Natural killer cell (primary cell): ENCODE results near the gene SLC33A1. TPM values are rescaled to one million over a fixed set of nuclear protein-coding genes. Genes with fewer than 3 reads are reported as not detected.
"Not testable (repeated sequence)": the region's sequence is repeated elsewhere in the genome, so short reads cannot be mapped to it uniquely, and the experiment has no call there.

Experiments
- ATAC-seq, 3 donors: fragments of 150-1000 bp in 2 of 3; fragments of 200-7000 bp in 1 of 3; cut with Tn5 transposase; 1 replicate in 1 of 3; 2 replicates in 2 of 3; pipeline ENCODE4 v1.10.0; 2021; ENCODE audit warnings: mild to moderate bottlenecking in 2 of 3, moderate library complexity in 2 of 3
- DNase-seq, 2 donors: peaks; one replicate each; pipeline versions ENCODE4 v3.0.0 to v3.0.0-alpha.2; 2013 to 2021; ENCODE audit warnings: mixed read lengths in 1 of 2
- H3K27ac ChIP-seq: one replicate; pipeline ENCODE4 v1.5.1; 2013; ENCODE audit warnings: mild to moderate bottlenecking, low read length
- H3K27me3 ChIP-seq: one replicate; pipeline ENCODE4 v1.6.1; 2013; ENCODE audit warnings: low read length; ENCODE audit not compliant: control insufficient read depth, insufficient read depth
- H3K36me3 ChIP-seq: one replicate; pipeline ENCODE4 v1.6.1; 2013; ENCODE audit warnings: low read length; ENCODE audit not compliant: control insufficient read depth, insufficient read depth
- H3K4me1 ChIP-seq: one replicate; pipeline ENCODE4 v1.6.1; 2013; ENCODE audit warnings: low read length; ENCODE audit not compliant: control insufficient read depth, insufficient read depth
- H3K4me3 ChIP-seq: one replicate; pipeline ENCODE4 v1.5.1; 2013; ENCODE audit warnings: low read length
- H3K9me3 ChIP-seq: one replicate; pipeline ENCODE4 v1.6.1; 2013; ENCODE audit warnings: low read length; ENCODE audit not compliant: control insufficient read depth, insufficient read depth
- H3K27ac Mint-ChIP-seq, 2 donors: one replicate each; pipeline ENCODE4 v1.8.0; 2022; ENCODE audit warnings: mild to moderate bottlenecking in 2 of 2, mixed read lengths in 2 of 2, moderate library complexity in 1 of 2
- H3K27me3 Mint-ChIP-seq, 2 donors: one replicate each; pipeline ENCODE4 v1.8.0; 2022; ENCODE audit warnings: low read depth in 2 of 2, mixed read lengths in 2 of 2
- H3K36me3 Mint-ChIP-seq: one replicate; pipeline ENCODE4 v1.8.0; 2022; ENCODE audit warnings: mixed read lengths
- H3K4me1 Mint-ChIP-seq, 2 donors: one replicate each; pipeline ENCODE4 v1.8.0; 2022; ENCODE audit warnings: mixed read lengths in 2 of 2
- H3K4me3 Mint-ChIP-seq: one replicate; pipeline ENCODE4 v1.8.0; 2022; ENCODE audit warnings: mild to moderate bottlenecking, moderate library complexity, mixed read lengths
- H3K9me3 Mint-ChIP-seq, 2 donors: one replicate each; pipeline ENCODE4 v1.8.0; 2022; ENCODE audit warnings: mixed read lengths in 2 of 2
- CTCF ChIP-seq: fragments of 200-600 bp; IDR thresholded peaks from one replicate; pipeline ENCODE4 v1.8.0; 2022; ENCODE audit warnings: antibody characterized with exemption
- WGBS: methylation state at CpG from one replicate; pipeline ENCODE4 v1.1.7; 2013; ENCODE audit warnings: missing lambda C conversion rate; ENCODE audit not compliant: insufficient coverage; 5-methylcytosine and 5-hydroxymethylcytosine counted together
- intact Hi-C: fragments of 100-400 bp; cut with micrococcal nuclease; formaldehyde crosslinking; loops from one replicate; pipeline ENCODE4 v1.14.2; 2022
- total RNA-seq, 4 donors: library from RNA; stranded (reverse); fragments of 120-200 nt in 1 of 4; gene quantifications; one replicate each; pipeline versions ENCODE4 v1.2.3 to v1.2.4, GENCODE V29; 2013 to 2022

The SLC33A1 gene
- total RNA-seq, 3 donors from 2014 or later (not counting 1 experiment from before 2014, with no cell fraction given), result 25.2 to 28.4 (median 27.2) TPM

DNA sequence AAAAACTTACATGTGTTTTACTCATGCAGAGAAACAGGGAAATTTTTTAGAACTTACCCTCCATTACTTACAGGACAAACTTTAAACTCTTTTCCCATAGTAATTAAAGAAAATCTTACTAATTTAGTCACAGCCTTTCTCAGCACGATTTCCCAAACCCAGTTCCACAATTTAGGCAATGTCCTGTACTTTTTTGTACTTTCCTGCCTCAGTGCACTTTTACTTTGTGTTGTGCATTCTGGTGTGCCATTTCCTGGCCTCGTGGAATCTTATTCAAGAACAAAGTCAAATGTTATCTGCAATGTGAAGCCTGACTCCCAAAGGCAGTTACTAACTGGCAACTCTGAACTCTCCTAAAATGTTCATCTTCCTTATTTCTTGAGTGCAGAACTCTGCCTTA, 1.9 kb downstream of the SLC33A1 start:
- no peaks in the 10 kb centered on the region for H3K9me3 ChIP-seq
- H3K36me3 Mint-ChIP-seq, result no peaks in the 10 kb centered on the region

GRCh38 chr3:155849404-155849803, 4.8 kb downstream of the SLC33A1 start:
- H3K27ac ChIP-seq, H3K27me3 ChIP-seq, H3K9me3 ChIP-seq, H3K4me3 ChIP-seq, H3K36me3 Mint-ChIP-seq, H3K9me3 Mint-ChIP-seq, H3K27me3 Mint-ChIP-seq, DNase-seq, intact Hi-C loops, H3K36me3 ChIP-seq, ATAC-seq: not testable (repeated sequence)
- H3K4me1 ChIP-seq, result peaks cover 34% of the 10 kb centered on the region
- WGBS, result 92% methylated on average over 2 of the region's 3 CpGs
- Mint-ChIP-seq H3K27ac (peak overlapping the region in 1 of 2 donors; percentile 29), H3K4me3 (peak overlapping the region; percentile 49), H3K4me1 (peaks cover 55 to 72% of the 10 kb centered on the region in 2 donors)

More for the DNA sequence above, 1.9 kb downstream of the SLC33A1 start:
- Histone ChIP-seq H3K27ac (no peak overlapping the region), H3K4me3 (no peak overlapping the region), H3K27me3 (no peaks in the 10 kb centered on the region), H3K36me3 (peaks cover 3% of the 10 kb centered on the region), H3K4me1 (peaks cover 40% of the 10 kb centered on the region)
- Mint-ChIP-seq H3K27me3 (no peaks in the 10 kb centered on the region), H3K27ac (peak overlapping the region; percentile 98), H3K4me1 (peaks cover 50 to 60% of the 10 kb centered on the region in 2 donors), H3K9me3 (no peaks in the 10 kb centered on the region), H3K4me3 (peak overlapping the region; percentile 88)
- 29% methylated on average over 2 of the region's 2 CpGs for WGBS
- DNase-seq (no peak), ATAC-seq (no peak)
- no peak for TF ChIP-seq CTCF
- intact Hi-C loops, result loop anchor here (5.0 to 10.0 kb wide), 3 partner anchors 702 to 1325 kb away; partner anchors contain the start of gene SSR3

GRCh38 chr3:155847993-155848392, 6.2 kb downstream of the SLC33A1 start:
- peaks cover 25% of the 10 kb centered on the region for H3K4me1 ChIP-seq
- ATAC-seq, result no peak
- TF ChIP-seq CTCF, result no peak
- intact Hi-C loops, result no loop called here
- DNase-seq, result no peak
- H3K36me3 Mint-ChIP-seq, result no peaks in the 10 kb centered on the region
- no peaks in the 10 kb centered on the region for H3K27me3 Mint-ChIP-seq
- no peaks in the 10 kb centered on the region for H3K9me3 ChIP-seq
- H3K4me3 ChIP-seq, result no peak overlapping the region
- 97% methylated on average over 3 of the region's 3 CpGs for WGBS
- H3K27ac Mint-ChIP-seq, result peak overlapping the region in 1 of 2 donors; percentile 37
- no peak overlapping the region for H3K27ac ChIP-seq
- H3K4me1 Mint-ChIP-seq, result peaks cover 47 to 67% of the 10 kb centered on the region in 2 donors
- no peaks in the 10 kb centered on the region for H3K27me3 ChIP-seq
- H3K36me3 ChIP-seq, result peaks cover 3% of the 10 kb centered on the region
- H3K9me3 Mint-ChIP-seq, result no peaks in the 10 kb centered on the region
- no peak overlapping the region for H3K4me3 Mint-ChIP-seq

DNA sequence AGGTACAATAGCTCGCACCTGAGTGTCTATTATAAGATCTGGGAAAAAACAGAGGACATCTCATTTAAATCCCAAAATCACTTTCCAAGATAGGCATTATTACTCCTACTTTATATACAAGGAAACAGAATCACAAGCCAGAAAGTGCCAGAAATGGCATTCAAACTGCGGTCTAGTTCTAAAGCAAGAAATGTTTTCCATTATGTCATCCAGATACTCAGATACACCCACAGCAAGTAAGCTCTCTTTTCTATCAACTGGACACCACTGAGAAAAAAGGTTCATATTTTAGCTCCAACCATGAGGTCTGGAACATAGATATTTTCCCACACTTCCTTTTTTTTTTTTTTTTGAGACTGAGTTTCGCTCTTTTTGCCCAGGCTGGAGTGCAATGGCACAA, 8.1 kb downstream of the SLC33A1 start:
- no peak for TF ChIP-seq CTCF
- Mint-ChIP-seq H3K27ac (no peak overlapping the region), H3K4me3 (no peak overlapping the region), H3K9me3 (no peaks in the 10 kb centered on the region), H3K4me1 (peaks cover 32 to 52% of the 10 kb centered on the region in 2 donors), H3K36me3 (no peaks in the 10 kb centered on the region), H3K27me3 (no peaks in the 10 kb centered on the region)
- Histone ChIP-seq H3K4me1 (peaks cover 17% of the 10 kb centered on the region), H3K36me3 (peaks cover 3% of the 10 kb centered on the region), H3K27me3 (no peaks in the 10 kb centered on the region), H3K9me3 (no peaks in the 10 kb centered on the region), H3K27ac (no peak overlapping the region), H3K4me3 (no peak overlapping the region)
- WGBS, result 84% methylated on average over 1 of the region's 3 CpGs
- ATAC-seq, result no peak
- no peak for DNase-seq
- intact Hi-C loops, result no loop called here
